ENCODE data around the gene ZNF256. TPM values are rescaled to one million over a fixed set of nuclear protein-coding genes. Genes with fewer than 3 reads are reported as not detected.

ZNF256 gene
- total and polyA plus RNA-seq, 10 of the 15 experiments (the other 5 are each of a cell fraction or from before 2014, with no cell fraction given): 1.0 to 7.5 (median 4.3) TPM

DNA sequence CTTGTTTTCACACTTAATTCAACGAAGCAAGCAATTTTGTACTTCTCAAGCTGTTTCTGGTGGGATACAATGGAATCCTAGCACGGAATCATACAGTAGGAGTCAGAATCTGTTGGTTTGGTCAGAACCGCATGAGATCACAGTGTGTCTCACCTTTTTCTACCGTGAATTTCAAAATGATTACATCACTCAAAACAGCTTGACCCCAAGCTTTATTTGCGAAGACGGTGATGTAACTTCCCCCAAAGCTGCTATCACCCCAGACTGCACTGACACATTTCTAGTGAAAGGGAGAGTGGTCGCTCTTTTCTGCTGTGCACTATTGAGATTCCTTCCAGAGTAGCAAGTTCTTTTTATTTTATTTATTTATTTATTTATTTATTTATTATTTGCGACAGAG, 17.3 kb upstream of the ZNF256 start:
- CTCF ChIA-PET: no interaction called here
- POLR2A ChIA-PET: no interaction called here
- H3K27ac ChIP-seq (ENCODE audit: control insufficient read depth, insufficient read depth): no peak overlapping the region
- WGBS (ENCODE audit: insufficient coverage, insufficient replicate concordance, low lambda C conversion rate, missing lambda C conversion rate): 72% methylated on average over 8 of the region's 8 CpGs
- no peak overlapping the region for H2AFZ ChIP-seq (ENCODE audit: control insufficient read depth, low read depth, low read length)
- no peaks in the 10 kb centered on the region for H4K20me1 ChIP-seq (ENCODE audit: control insufficient read depth, insufficient read depth)
- SMC1A ChIA-PET (ENCODE audit: uncharacterized antibody, unreplicated experiment): no interaction called here
- peaks cover 5% of the 10 kb centered on the region; the same call in 2 of the 3 replicates for H3K9me3 ChIP-seq (replicated peaks; ENCODE audit: control insufficient read depth, insufficient read depth, low read length)
- TF ChIP-seq, protein P1, sequence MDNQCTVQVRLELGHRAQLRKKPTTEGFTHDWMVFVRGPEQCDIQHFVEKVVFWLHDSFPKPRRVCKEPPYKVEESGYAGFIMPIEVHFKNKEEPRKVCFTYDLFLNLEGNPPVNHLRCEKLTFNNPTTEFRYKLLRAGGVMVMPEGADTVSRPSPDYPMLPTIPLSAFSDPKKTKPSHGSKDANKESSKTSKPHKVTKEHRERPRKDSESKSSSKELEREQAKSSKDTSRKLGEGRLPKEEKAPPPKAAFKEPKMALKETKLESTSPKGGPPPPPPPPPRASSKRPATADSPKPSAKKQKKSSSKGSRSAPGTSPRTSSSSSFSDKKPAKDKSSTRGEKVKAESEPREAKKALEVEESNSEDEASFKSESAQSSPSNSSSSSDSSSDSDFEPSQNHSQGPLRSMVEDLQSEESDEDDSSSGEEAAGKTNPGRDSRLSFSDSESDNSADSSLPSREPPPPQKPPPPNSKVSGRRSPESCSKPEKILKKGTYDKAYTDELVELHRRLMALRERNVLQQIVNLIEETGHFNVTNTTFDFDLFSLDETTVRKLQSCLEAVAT (IDR thresholded peaks at IDR 0.05): no peak
- TF ChIP-seq RAD21 (IDR thresholded peaks at IDR 0.05; ENCODE audit: insufficient read depth, low read depth, low read length) (no peak), EZH2 (IDR thresholded peaks at IDR 0.05; ENCODE audit: borderline replicate concordance, control insufficient read depth, low read depth, low read length) (no peak), ZZZ3 (IDR thresholded peaks at IDR 0.05; ENCODE audit: control insufficient read depth, insufficient read length, low read depth) (no peak), SREBF1 (IDR thresholded peaks at IDR 0.05; ENCODE audit: low read length) (no peak), MTA2 (IDR thresholded peaks at IDR 0.05; ENCODE audit: low read depth) (no peak), ZNF217 (IDR thresholded peaks at IDR 0.05) (no peak), BCL11A (IDR thresholded peaks at IDR 0.05; ENCODE audit: low read depth, low read length) (no peak), MEF2B (IDR thresholded peaks at IDR 0.05; ENCODE audit: partially characterized antibody, poor library complexity, severe bottlenecking) (no peak), STAT1 (conservative IDR thresholded peaks at IDR 0.05) (no peak), SP1 (IDR thresholded peaks at IDR 0.05; ENCODE audit: low read depth, low read length) (no peak), MYC (IDR thresholded peaks at IDR 0.05; ENCODE audit: insufficient read depth, insufficient read length, insufficient replicate concordance, low read length, severe bottlenecking) (no peak), GATAD2B (conservative IDR thresholded peaks at IDR 0.05; ENCODE audit: low read depth) (no peak), TCF12 (IDR thresholded peaks at IDR 0.05; ENCODE audit: low read depth, low read length) (no peak)
- TF ChIP-seq, protein P2, sequence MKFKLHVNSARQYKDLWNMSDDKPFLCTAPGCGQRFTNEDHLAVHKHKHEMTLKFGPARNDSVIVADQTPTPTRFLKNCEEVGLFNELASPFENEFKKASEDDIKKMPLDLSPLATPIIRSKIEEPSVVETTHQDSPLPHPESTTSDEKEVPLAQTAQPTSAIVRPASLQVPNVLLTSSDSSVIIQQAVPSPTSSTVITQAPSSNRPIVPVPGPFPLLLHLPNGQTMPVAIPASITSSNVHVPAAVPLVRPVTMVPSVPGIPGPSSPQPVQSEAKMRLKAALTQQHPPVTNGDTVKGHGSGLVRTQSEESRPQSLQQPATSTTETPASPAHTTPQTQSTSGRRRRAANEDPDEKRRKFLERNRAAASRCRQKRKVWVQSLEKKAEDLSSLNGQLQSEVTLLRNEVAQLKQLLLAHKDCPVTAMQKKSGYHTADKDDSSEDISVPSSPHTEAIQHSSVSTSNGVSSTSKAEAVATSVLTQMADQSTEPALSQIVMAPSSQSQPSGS (IDR thresholded peaks at IDR 0.05; ENCODE audit: low read length): no peak
- TF ChIP-seq, protein P3, sequence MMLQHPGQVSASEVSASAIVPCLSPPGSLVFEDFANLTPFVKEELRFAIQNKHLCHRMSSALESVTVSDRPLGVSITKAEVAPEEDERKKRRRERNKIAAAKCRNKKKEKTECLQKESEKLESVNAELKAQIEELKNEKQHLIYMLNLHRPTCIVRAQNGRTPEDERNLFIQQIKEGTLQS (IDR thresholded peaks at IDR 0.05; ENCODE audit: borderline replicate concordance, extremely low read depth, low read depth, low read length): no peak
- TF ChIP-seq, protein P4, sequence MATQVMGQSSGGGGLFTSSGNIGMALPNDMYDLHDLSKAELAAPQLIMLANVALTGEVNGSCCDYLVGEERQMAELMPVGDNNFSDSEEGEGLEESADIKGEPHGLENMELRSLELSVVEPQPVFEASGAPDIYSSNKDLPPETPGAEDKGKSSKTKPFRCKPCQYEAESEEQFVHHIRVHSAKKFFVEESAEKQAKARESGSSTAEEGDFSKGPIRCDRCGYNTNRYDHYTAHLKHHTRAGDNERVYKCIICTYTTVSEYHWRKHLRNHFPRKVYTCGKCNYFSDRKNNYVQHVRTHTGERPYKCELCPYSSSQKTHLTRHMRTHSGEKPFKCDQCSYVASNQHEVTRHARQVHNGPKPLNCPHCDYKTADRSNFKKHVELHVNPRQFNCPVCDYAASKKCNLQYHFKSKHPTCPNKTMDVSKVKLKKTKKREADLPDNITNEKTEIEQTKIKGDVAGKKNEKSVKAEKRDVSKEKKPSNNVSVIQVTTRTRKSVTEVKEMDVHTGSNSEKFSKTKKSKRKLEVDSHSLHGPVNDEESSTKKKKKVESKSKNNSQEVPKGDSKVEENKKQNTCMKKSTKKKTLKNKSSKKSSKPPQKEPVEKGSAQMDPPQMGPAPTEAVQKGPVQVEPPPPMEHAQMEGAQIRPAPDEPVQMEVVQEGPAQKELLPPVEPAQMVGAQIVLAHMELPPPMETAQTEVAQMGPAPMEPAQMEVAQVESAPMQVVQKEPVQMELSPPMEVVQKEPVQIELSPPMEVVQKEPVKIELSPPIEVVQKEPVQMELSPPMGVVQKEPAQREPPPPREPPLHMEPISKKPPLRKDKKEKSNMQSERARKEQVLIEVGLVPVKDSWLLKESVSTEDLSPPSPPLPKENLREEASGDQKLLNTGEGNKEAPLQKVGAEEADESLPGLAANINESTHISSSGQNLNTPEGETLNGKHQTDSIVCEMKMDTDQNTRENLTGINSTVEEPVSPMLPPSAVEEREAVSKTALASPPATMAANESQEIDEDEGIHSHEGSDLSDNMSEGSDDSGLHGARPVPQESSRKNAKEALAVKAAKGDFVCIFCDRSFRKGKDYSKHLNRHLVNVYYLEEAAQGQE (IDR thresholded peaks at IDR 0.05; ENCODE audit: low read depth, low read length): no peak
- H3K4me1 ChIP-seq (ENCODE audit: control insufficient read depth, insufficient read depth, low read length): no peaks in the 10 kb centered on the region
- H3K9ac ChIP-seq (ENCODE audit: control insufficient read depth, insufficient read depth, low read length): no peak overlapping the region
- no peak for ATAC-seq
- no peaks in the 10 kb centered on the region for H3K27me3 ChIP-seq (replicated peaks in 1 of 2; ENCODE audit: control insufficient read depth in 2 of 2, insufficient read depth in 2 of 2, low read length in 1 of 2)
- H3K4me3 ChIP-seq: no peak overlapping the region
- intact Hi-C loops (cut with micrococcal nuclease; ENCODE audit: unreplicated experiment): no loop called here
- FAIRE-seq: no peak
- BruUV-seq (replicated peaks): no TSS peak
- H3K36me3 ChIP-seq (ENCODE audit: control insufficient read depth in 2 of 2, insufficient read depth in 2 of 2, low read length in 1 of 2): no peaks in the 10 kb centered on the region
- no peaks in the 10 kb centered on the region for H3K79me2 ChIP-seq (ENCODE audit: control insufficient read depth, insufficient read depth, low read length)
- in situ Hi-C loops (cut with MboI): no loop called here
- no peak overlapping the region for H3K4me2 ChIP-seq (ENCODE audit: control insufficient read depth, insufficient read depth)
- RAD21 ChIA-PET (ENCODE audit: unreplicated experiment): no interaction called here
- DNase-seq (ENCODE audit: low read depth, low spot score): no peak
